PFSK-1 (cell line): ENCODE results near the gene SPIB.

Experiments
- POLR2AphosphoS5 ChIP-seq: IDR thresholded peaks from 2 replicates; pipeline ENCODE4 v1.6.1; 2012; ENCODE audit warnings: low read depth, mild to moderate bottlenecking, control low read depth, low read length, moderate library complexity
- TF ChIP-seq, protein P1 (sequence below), 2 experiments: IDR thresholded peaks; 2 replicates each; pipeline versions ENCODE4 v1.6.1 to v1.8.0; 2011 to 2012; ENCODE audit warnings: low read depth in 2 of 2, low read length in 2 of 2, control low read depth in 1 of 2, inconsistent platforms in 1 of 2, mild to moderate bottlenecking in 1 of 2, moderate library complexity in 1 of 2; ENCODE audit not compliant: insufficient read depth in 1 of 2

GRCh38 chr19:50378169-50378862 is 40.4 kb upstream of the SPIB start:
- no peak for TF ChIP-seq POLR2AphosphoS5
- TF ChIP-seq, protein P1, sequence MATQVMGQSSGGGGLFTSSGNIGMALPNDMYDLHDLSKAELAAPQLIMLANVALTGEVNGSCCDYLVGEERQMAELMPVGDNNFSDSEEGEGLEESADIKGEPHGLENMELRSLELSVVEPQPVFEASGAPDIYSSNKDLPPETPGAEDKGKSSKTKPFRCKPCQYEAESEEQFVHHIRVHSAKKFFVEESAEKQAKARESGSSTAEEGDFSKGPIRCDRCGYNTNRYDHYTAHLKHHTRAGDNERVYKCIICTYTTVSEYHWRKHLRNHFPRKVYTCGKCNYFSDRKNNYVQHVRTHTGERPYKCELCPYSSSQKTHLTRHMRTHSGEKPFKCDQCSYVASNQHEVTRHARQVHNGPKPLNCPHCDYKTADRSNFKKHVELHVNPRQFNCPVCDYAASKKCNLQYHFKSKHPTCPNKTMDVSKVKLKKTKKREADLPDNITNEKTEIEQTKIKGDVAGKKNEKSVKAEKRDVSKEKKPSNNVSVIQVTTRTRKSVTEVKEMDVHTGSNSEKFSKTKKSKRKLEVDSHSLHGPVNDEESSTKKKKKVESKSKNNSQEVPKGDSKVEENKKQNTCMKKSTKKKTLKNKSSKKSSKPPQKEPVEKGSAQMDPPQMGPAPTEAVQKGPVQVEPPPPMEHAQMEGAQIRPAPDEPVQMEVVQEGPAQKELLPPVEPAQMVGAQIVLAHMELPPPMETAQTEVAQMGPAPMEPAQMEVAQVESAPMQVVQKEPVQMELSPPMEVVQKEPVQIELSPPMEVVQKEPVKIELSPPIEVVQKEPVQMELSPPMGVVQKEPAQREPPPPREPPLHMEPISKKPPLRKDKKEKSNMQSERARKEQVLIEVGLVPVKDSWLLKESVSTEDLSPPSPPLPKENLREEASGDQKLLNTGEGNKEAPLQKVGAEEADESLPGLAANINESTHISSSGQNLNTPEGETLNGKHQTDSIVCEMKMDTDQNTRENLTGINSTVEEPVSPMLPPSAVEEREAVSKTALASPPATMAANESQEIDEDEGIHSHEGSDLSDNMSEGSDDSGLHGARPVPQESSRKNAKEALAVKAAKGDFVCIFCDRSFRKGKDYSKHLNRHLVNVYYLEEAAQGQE (IDR thresholded peaks at IDR 0.05; ENCODE audit: insufficient read depth in 1 of 2, low read depth in 2 of 2, low read length in 2 of 2): no peak
